ENCODE results near the gene FRAS1.
"Not testable (repeated sequence)": the region's sequence is repeated elsewhere in the genome, so short reads cannot be mapped to it uniquely, and the experiment has no call there.

The FRAS1 gene

DNA sequence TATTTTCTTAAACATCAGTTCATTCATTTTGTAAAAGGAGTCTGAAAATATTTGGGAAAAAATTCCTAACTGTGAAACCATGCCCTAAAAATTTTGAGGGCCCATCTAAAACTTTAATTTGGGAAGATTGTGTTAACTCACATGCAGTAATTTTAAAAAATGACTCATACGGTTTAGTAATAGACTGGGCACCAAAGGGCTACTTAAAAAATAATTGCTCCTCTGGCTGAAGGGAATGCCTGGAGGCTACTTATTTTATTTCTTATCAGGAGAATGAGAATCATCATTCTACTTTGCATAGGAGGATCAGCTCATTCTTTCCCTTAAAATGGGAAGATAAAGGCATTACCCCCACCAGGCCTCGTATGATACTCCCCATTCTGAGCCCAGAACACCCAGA, 271.5 kb downstream of the FRAS1 start:
- not testable (repeated sequence) for DNase-seq (ENCODE audit: low read depth)

DNA sequence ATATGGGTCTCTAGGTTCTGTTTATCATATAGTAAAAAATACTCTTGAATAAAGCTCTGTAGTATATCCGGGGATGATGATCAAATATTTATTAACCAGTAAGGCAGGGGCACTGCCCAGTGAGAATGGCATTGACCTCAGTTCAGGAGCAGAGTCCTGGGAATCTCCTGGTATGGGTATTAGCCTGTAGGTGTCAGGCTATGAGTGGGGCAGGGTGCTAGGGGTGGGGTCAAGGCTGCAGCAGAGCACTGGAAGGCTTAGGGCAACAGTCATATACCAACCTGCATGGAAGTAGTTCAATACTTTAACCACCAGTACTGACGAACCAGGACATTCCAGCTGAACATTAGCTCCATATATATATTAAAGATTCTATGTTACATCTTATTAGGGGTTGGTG, 274.1 kb downstream of the FRAS1 start:
- DNase-seq (ENCODE audit: low read depth): no peak

DNA sequence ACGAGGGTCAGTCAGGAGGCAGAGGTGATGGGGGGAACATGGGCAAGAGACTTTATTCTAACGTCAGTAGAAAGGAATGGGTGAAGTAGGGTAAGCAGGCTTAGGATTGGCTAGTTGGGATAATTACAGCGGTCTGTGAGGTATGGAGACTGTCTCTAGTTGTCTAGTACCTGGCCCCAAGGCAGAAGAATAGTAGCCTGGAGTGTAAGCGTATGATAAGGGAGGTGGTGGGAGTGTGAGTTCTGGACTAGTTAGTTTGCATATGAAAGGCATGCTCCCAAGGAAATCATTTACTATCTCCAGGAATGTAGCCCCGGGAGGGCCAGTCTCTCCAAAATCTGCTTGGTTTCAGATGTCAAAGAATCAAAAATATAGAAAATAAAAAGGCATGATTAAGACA, 274.8 kb downstream of the FRAS1 start:
- no peak for DNase-seq (ENCODE audit: low read depth)

DNA sequence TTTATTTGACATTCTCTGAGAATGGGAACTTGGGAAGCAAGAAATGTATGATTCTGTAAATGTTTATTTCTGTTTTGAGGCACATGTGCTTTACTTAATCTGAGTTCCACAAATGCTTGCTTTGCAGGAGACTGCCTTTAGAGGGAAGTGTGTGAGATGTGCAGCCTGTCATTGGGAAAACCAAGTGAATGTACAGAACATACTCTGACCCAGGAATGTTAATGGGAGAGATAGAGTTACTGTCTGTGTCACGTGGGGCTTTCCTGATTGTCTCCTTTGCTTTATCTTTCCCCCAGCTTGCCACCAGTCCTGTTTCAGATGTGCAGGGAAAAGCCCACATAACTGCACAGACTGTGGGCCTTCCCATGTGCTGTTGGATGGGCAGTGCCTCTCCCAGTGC, 275.9 kb downstream of the FRAS1 start:
- no peak for DNase-seq (ENCODE audit: low read depth)

DNA sequence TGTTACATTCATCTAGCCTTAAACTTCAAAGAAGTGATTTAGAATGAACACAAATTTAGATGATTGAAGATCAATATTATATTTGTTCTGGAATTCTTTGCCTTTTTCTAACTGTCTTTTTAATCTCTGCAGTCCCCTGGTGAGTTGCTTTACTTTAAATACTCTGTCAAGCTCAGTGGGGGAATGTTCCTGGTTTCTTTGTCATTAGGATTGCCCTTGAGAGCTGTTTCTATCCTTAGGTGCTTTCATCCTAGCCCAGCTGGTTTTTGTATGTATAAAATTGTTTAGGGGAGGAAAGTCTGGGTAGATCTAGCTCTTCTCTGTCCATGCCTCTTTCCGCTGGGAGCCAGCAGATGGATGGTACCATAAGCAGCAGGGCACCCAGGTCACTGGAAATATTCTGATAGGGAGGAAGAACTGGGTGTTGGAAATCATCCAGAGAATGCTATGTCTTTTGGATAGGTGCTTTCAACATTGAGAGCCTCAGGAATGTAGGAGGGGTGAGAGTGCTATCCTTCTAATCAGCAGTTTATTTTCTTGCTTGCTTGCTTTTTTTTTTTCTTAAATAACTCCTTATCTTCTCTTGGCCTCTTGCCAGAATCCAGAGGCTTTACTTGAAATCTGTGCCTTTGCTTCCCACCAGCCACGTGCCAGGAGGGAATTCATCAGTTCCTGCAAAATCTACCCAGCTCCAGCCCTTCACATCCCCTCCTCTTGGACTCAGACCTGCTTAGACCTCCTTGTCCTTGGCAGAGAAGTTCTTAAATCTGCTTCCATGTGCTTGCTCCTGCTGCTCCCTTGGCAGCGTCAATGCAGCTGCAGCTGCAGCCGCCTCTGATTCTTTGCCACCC, 279.2 kb downstream of the FRAS1 start:
- DNase-seq (ENCODE audit: low read depth): no peak

DNA sequence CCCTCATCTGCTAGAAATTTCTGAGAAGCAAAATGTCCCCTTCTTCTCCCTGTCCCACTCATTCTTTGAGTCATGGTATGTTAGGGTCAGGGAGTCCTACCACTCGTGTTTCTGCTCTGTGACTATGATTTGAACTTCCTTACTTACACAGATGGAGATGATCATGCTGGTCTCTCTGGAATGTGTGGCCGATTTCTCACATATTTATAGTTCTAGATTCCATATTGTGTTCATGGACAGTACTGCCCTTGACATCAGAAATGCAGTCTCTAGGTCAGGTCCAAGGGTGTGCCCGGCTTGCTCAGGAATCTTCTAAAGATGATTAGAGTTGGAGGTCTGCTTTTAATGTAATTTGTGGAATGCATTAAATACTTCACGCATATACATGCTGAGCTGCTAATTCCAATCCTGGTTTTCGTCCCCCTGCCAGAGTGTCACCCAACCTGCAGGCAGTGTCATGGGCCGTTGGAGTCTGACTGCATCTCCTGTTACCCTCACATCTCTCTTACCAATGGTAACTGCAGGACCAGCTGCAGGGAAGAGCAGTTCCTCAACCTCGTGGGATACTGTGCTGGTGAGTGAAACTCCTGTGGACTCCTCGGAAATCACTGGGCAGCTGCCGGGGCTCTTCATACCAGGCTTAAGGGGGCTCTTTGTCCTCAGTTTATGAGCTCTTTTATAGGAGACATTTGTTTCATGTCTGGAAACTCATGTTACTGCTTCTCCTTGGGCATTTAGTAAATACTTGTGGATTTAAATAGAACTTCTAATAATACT, 280.3 kb downstream of the FRAS1 start:
- DNase-seq (ENCODE audit: low read depth): no peak

DNA sequence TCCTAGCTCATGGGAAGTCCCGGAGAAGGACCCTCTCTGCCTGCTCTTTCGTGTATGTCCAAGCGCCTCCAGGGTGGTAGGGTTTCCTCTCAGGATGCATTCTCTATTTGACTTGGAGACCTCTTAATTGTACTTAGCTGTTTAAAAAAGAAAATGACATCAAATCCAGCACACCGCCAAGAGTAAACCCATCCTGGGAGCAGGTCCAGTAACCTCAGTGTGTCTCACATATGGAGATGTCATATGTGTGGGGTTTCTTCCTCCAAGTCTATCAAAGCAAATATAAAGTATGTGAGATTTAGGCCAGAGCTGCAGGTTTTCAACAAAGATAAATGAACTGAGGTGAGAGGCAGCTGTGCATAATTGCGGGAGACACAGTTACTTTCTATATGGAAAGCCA, 285.0 kb downstream of the FRAS1 start:
- DNase-seq (ENCODE audit: low read depth): no peak

DNA sequence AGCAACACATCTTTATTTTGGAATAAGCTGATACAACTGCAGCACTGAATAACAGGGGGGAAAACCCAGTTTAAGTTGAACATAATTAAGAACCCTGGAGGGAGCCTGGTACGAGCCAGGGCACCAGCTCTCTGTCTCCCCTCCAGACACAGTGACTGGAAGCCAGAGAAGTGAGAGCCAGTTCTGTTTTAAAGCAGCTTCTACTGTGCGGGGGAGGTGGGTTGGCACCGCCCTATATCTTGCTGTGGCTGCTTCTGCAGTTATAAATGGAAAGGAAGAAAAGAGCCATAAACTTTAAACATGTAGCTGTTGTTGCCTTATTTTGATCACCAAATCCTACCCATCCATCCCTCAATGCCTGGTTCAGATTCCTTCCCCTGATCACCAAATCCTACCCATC, 286.6 kb downstream of the FRAS1 start:
- DNase-seq (ENCODE audit: low read depth): no peak

DNA sequence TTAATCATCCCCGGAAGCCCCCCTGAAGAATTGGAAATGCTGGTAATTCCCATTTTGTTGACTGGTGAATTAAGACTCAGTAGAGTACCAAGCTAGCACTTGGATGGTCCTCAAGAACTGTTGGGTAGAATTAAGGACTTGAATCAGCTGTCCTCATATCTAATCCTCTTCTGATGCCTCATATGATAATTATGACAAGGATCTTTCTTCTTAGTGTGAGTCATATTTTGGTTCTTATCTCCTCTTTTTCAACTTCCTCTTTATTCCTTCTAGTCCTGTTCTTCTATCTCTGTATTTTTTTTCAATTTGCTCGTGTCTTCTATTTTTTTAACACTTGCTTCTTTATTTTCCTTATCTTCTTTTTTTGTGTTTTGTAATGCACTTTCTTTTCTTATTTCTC, 288.1 kb downstream of the FRAS1 start:
- DNase-seq (ENCODE audit: low read depth): no peak

DNA sequence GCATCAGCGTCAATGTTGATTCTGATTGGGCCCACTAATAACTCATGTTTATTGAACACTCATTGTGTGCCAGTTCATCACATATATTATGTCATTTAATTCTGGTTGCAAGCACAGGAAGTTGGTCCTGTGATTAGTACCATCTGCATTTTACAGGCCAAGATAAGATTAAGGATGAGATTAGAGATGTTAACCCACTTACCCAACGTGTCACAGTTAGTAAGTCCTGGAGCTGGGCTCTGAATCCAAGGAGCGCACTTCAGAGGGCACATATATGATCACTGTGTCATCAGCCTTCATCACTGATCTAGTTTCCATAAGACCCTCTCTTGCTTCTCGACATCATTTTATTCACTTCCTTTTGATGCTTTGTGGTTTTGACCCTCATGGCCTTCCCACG, 289.1 kb downstream of the FRAS1 start:
- no peak for DNase-seq (ENCODE audit: low read depth)

DNA sequence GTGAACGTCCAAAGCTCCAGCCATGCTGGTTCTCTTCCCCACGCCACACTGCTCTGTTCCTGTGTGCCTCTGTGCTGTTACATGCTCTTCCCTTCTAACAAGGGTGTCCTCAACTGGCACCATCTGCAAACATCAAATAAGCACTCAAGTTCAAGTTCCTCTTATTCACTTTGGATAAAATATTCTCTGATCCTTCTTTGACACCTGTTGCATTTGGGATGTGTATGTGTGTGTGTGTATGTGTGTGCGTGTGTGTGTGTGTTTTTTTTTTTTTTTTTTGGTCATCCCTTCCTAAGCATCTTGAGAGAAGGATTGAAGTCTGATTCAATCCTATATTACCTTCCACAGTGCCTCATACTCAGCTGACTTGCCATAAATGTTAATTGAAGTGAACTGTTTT, 290.4 kb downstream of the FRAS1 start:
- no peak for DNase-seq (ENCODE audit: low read depth)

DNA sequence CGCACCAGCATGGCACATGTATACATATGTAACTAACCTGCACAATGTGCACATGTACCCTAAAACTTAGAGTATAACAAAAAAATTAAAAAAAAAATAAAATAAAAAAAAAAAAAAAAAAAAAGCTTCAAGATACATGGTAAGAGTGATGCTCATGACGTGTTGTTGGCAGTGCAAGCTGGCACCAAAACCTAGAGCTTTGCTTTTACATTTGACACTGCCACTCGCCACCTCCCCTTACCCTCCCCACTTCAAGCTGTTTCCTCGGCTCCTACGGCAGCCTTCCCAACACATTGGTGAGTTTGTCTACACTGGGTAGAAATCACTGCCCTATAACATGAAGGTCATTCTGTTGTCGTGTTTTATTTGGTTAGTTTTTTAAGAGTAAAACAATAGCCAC, 296.8 kb downstream of the FRAS1 start:
- no peak for DNase-seq (ENCODE audit: low read depth)

DNA sequence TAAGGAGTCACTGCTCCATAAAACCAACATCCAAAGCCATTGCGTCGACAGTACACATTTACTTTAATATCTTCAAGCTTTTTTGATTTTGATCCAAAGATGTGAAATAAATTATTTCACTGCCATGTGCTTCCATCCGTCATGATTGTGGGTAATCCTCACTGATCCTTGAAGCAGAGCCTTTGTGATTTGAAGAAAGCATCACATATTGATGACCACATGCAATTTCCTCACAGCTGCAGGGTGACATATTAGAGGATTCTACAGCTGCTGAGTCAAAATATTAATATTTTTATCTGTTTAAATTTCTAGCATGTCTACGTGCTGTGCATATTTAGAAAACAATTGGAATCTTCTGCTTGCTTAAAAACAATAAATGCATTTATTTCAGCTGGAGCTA, 297.7 kb downstream of the FRAS1 start:
- no peak for DNase-seq (ENCODE audit: low read depth)

DNA sequence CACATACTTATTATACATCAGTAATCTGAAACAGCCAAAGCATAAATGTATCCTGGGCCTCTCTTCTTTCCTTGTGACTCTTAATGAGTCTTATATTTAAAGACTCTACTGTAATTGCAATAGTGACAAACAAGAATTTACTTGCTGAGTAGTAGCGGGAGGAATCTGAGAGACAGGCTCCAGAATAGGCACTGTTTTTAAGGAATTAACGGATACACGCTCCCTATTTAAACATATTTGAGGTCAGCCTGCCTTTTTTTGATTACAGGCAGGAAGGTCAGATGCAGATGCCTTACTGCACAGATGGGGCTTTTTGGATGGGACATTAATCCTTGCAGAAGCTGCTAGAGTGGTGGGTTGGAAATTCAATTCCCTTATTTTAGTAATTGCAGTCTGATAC, 298.2 kb downstream of the FRAS1 start:
- DNase-seq (ENCODE audit: low read depth): no peak

DNA sequence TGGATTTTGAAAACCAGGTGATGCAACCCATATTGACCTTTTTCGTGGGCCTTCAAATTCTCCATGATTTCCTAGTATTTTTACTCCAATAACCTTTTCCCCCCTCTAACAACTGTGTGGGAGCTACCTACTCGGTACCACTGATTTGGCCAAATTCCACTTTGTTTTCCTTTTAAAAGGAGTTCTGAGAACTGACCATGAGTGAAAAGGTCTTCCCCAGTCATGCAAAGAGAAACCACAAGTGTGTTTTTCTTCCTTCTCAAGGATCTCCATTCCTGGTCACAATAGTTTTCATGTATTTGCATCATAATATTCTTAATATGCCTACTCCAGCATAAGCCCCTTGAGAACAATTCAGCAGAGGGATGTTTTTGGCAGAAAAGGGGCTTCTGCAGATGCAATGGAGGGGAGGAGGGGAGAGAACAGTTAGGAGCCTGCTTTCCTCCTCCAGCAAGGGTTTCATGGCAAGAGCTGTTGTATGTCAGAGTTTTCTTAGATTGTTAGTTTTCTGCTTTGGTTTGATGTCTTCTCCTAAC, 299.2 kb downstream of the FRAS1 start:
- DNase-seq (ENCODE audit: low read depth): no peak

DNA sequence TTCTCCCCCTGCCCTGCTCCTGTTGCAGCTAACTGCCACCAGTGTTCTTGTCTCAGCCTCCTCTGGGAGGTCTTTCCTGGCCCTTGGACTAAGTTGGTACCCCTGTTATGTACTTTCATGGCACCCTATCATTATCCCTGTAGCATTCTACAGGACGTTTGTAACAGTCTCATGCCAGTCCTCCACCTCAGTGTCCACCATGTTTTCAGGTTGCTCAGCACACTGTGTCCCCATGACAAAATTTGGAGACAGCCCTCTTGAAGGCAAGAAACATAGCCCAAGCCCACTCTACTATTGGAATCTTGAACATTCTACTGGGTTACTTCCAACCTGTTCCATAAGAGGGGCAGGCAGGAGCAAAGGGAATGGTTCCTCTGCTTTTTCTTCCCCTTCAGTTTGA, 300.0 kb downstream of the FRAS1 start:
- no peak for DNase-seq (ENCODE audit: low read depth)

DNA sequence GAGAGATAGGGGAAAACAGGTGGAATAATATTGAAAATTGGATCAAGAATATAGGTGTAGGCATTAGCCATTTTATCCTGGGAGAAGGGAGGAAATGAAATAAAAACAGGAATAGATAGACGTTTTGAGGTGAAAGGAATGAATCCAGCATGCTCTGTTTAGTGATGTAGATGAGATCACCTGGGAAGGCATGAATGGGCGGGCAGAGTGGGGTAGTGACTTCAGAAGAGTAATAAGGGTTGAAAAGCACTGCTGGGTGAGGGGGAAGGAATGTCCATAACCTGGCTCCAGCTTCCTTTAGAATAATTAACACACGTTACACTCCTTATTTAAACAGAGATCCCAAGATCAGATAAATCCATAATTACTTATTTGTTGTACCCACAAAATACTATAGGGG, 303.3 kb downstream of the FRAS1 start:
- no peak for DNase-seq (ENCODE audit: low read depth)

DNA sequence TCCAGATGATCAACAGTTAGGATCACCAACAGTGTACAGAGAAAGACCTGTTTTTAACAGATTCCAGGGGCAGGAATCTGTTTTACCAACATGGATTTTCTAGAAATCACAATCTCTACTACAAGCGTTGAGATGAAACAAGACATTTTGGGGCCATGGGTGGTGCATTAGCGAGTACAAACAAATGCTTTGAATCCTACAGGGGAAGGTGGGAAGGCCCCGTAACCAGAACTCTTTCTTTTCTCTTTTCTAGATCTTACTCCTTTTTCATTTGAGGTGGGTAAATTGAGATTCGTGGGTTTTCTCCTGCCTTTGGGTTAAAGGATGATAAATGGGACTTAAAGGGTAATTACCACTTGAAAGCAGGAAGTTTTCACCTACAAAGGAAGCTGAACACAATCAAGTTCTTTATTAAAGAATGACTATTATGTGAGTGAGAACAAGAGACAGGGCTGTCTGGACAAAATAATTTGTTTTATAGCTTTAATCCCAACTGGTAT, 304.5 kb downstream of the FRAS1 start:
- no peak for DNase-seq (ENCODE audit: low read depth)

DNA sequence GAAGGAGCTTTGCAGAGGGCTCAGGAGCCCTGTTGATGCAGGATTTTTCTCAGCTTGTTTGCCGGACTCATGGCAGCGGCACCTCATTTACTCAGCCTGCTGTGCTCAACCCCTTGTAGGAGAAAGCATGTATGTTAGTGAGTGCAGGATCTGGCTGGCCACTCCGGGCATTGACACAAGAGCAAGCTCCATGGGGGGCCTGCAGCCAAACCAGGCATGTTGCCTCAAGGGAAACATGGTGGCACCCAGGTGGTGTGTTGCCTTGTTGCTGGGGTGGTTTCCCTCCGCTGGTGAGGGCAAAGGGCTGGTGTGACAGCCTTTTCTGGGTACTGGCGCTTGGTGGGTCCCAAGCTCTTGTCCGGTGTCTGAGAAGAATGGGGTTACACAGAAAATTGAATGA, 305.2 kb downstream of the FRAS1 start:
- DNase-seq (ENCODE audit: low read depth): no peak

DNA sequence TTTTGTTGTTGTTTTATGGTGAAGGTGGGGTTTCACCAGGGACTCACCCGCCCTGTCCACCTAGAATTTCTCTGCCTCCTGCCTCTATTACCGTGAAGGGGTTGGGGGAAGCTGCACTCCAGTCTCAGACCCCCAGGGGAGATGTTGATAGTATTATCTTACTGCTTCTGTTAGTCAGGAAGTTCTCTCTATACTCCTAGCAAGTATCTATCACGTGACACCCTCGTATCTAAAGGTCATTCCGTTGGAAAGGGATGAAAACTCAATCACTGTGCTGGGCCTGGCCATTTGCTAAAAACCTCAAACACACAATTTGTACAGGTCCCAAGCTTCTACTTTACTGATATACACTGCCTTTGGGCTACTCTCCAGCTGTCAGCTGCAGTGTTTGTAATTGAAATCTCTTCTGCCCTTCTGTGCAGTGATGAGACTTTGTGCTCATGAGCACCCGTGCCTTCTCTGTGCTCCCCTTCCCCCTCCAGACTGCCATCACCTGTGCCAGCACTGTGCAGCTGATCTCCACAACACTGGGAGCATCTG, 306.0 kb downstream of the FRAS1 start:
- no peak for DNase-seq (ENCODE audit: low read depth)

DNA sequence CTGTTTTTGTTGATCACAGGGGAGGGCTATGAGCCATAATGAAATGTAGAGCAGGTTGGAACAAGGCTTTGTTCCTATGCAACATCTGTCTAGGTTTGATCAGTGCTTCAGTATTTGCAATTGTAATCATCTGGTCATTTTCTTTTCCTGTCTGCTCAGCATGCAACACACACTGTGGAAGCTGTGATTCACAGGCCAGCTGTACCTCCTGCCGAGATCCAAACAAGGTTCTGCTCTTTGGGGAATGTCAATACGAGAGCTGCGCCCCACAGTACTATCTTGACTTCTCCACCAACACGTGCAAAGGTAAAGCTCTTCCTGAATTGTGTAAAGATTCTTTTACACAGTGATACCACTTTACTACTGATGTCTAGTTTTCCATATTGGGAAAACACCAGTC, 312.6 kb downstream of the FRAS1 start:
- DNase-seq (ENCODE audit: low read depth): no peak

DNA sequence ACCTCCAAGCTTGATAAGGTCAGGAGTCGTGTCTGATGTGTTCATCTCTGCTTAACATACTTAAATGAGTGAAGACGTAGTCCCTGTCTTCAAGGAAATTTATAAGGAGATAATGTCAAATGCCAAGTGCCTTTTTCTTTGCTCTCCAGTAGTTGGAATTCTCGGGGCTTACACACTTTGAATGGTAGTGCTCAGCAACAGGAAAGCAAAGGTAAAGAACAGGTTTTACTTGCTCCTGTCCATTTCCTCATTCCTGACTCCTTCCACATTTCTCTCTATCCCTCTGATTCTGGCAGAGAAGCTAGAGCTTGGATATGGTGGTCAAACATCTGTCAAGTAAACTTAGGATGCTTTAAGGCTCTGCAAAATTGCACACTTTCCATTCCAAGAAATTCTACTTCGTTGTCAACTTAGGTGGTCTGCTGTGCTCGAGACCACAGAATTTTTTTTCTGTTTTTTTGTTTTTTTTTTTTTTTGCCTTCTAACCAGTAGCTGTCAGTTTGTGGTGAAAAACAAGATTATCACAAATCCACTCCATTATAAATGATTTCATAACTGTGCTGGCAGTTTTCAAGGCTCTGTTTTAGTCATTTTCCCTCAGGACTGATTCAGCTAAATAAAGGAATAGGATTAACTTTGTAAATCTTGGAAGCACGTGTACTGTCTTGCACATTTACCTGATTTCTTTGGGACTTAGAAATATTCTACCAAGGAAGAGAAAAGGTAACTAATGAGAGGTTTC, 313.7 kb downstream of the FRAS1 start:
- DNase-seq (ENCODE audit: low read depth): no peak
